A375 (cell line): Measurements from ENCODE around the gene LGR4. TPM values are rescaled to one million over a fixed set of nuclear protein-coding genes. Genes with fewer than 3 reads are reported as not detected.
A peak's percentile ranks its signal among the peaks of the same experiment; 100 is the strongest.

Experiments used
- small RNA-seq: library from RNA; depleted of rRNA; stranded (forward); fragments of <200 nt; gene quantifications from one replicate; pipeline ENCODE3, GENCODE V24; 2014
- total RNA-seq: library from RNA; depleted of rRNA; stranded (reverse); fragments of >200 nt; shearing (Covaris generic); gene quantifications from 2 replicates; pipeline ENCODE4 v1.2.3, GENCODE V29; 2014; rRNA removed

The LGR4 gene
- total RNA-seq: 3.5 and 5.0 TPM in 2 replicates

GRCh38 chr11:27472398-27473016, at the start of gene LGR4:
Gene LGR4 (minus strand): TSS chr11:27472790. CDS start chr11:27472302, 488 bp downstream.

GRCh38 chr11:27506200-27507182, 33.9 kb upstream of the LGR4 start, which contains the start of gene LIN7C:
Gene LIN7C (minus strand): TSS chr11:27506769. CDS start chr11:27506752, 17 bp downstream.

GRCh38 chr11:27362749-27363575, 109.6 kb downstream of the LGR4 start, which contains the start of gene CCDC34:
Gene CCDC34 (minus strand): TSS chr11:27363215. CDS start chr11:27363194, 21 bp downstream.

Small RNA genes lying within 50 kb of the gene (small RNA-seq; reads per million reads assigned to genes)
- gene AC100771.1: not detected
- not detected for gene MIR8087
- 0.46 reads per million, percentile 17 among the genes with 10 or more reads in this experiment for gene RNA5SP339

Other genes starting within 250 kb of the LGR4 start
- gene CCDC34, start 109.6 kb downstream of the LGR4 start, total RNA-seq: 6.0 and 6.7 TPM in 2 replicates
- 24.9 and 25.3 TPM in 2 replicates for gene LIN7C, start 34.0 kb upstream of the LGR4 start, total RNA-seq
- 4.1 and 5.9 TPM in 2 replicates for gene BDNF, start 227.7 kb upstream of the LGR4 start, total RNA-seq